Gastrocnemius medialis (tissue), 4 donors: ENCODE data around the gene CEP290.

Source experiments
- POLR2A ChIP-seq, 2 donors: fragments of 450-650 bp; IDR thresholded peaks; one replicate each; pipeline ENCODE4 v1.6.1; 2017; ENCODE audit warnings: antibody characterized with exemption in 2 of 2, mild to moderate bottlenecking in 2 of 2, moderate library complexity in 2 of 2
- TF ChIP-seq, protein P1 (sequence below), 5 experiments: fragments of 450-650 bp in 3 of 5; fragments of 200-600 bp in 2 of 5; sonication (generic) in 2 of 5; IDR thresholded peaks in 4 of 5; conservative IDR thresholded peaks in 1 of 5; 1 replicate in 4 of 5; 2 replicates in 1 of 5; pipeline ENCODE4 v1.5.1; 2016 to 2019; ENCODE audit warnings: antibody characterized with exemption in 5 of 5, mild to moderate bottlenecking in 3 of 5, moderate library complexity in 3 of 5

- TF ChIP-seq, protein P1, sequence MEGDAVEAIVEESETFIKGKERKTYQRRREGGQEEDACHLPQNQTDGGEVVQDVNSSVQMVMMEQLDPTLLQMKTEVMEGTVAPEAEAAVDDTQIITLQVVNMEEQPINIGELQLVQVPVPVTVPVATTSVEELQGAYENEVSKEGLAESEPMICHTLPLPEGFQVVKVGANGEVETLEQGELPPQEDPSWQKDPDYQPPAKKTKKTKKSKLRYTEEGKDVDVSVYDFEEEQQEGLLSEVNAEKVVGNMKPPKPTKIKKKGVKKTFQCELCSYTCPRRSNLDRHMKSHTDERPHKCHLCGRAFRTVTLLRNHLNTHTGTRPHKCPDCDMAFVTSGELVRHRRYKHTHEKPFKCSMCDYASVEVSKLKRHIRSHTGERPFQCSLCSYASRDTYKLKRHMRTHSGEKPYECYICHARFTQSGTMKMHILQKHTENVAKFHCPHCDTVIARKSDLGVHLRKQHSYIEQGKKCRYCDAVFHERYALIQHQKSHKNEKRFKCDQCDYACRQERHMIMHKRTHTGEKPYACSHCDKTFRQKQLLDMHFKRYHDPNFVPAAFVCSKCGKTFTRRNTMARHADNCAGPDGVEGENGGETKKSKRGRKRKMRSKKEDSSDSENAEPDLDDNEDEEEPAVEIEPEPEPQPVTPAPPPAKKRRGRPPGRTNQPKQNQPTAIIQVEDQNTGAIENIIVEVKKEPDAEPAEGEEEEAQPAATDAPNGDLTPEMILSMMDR (IDR thresholded peaks at IDR 0.05 in 4 of 5, conservative IDR thresholded peaks at IDR 0.05 in 1 of 5): peak in 3 of 5 experiments; percentile 16 to 37 (median 35)
- no peak for TF ChIP-seq POLR2A (IDR thresholded peaks at IDR 0.05)
Measured at GRCh38 chr12:88111074-88111652, 30.7 kb downstream of the CEP290 start.
